SKM-1 (cell line): ENCODE results near the gene SRP72.
"Not testable (repeated sequence)": the region's sequence is repeated elsewhere in the genome, so short reads cannot be mapped to it uniquely, and the experiment has no call there.

Experiments
- DNase-seq: peaks from one replicate; lab custom pipeline; 2025; ENCODE audit not compliant: unreplicated experiment; lab: John Stamatoyannopoulos, UW

SRP72 gene

GRCh38 chr4:56465599-56466295, 1.7 kb upstream of the SRP72 start:
- DNase-seq, result no peak

- DNase-seq, result not testable (repeated sequence)
These were observed 1.1 kb upstream of the SRP72 start for GRCh38 chr4:56466296-56466761.

GRCh38 chr4:56466910-56467283, 520 bp upstream of the SRP72 start:
- no peak for DNase-seq

- DNase-seq, result no peak
These were observed 643 bp downstream of the SRP72 start for GRCh38 chr4:56468097-56468422.

GRCh38 chr4:56469489-56470210, 2.2 kb downstream of the SRP72 start:
- DNase-seq, result no peak

GRCh38 chr4:56475917-56476316, 8.5 kb downstream of the SRP72 start:
- DNase-seq, result no peak

GRCh38 chr4:56477192-56477702, 9.8 kb downstream of the SRP72 start:
- DNase-seq, result no peak

GRCh38 chr4:56480691-56481090, 13.3 kb downstream of the SRP72 start:
- DNase-seq, result no peak

- DNase-seq, result no peak
These were observed 28.8 kb downstream of the SRP72 start for GRCh38 chr4:56496241-56496640.

GRCh38 chr4:56505269-56506130, 38.1 kb downstream of the SRP72 start, which contains the start of gene ARL9:
ARL9 (plus strand) TSS chr4:56505791; CDS start chr4:56505863, 72 bp downstream.
- no peak for DNase-seq

GRCh38 chr4:56511098-56511497, 43.7 kb downstream of the SRP72 start:
- no peak for DNase-seq

GRCh38 chr4:56512166-56512565, 44.7 kb downstream of the SRP72 start:
- DNase-seq, result no peak

GRCh38 chr4:56513517-56513916, 46.1 kb downstream of the SRP72 start:
- DNase-seq, result no peak

GRCh38 chr4:56530269-56531148, 63.1 kb downstream of the SRP72 start:
- DNase-seq, result peak; percentile 22

GRCh38 chr4:56531149-56531770, 63.8 kb downstream of the SRP72 start:
- DNase-seq, result no peak

- no peak for DNase-seq
These were observed 64.4 kb downstream of the SRP72 start for GRCh38 chr4:56531823-56532222.

GRCh38 chr4:56532239-56532638, 64.8 kb downstream of the SRP72 start:
- no peak for DNase-seq

GRCh38 chr4:56535915-56536314, 68.5 kb downstream of the SRP72 start:
- no peak for DNase-seq

GRCh38 chr4:56537147-56537546, 69.7 kb downstream of the SRP72 start:
- DNase-seq, result no peak

GRCh38 chr4:56540826-56541225, 73.4 kb downstream of the SRP72 start:
- DNase-seq, result peak; percentile 19
